H9 (cell line): ENCODE data around the gene ELMOD2. TPM values are rescaled to one million over a fixed set of nuclear protein-coding genes. Genes with fewer than 3 reads are reported as not detected.

ENCODE experiments used
- DNase-seq: peaks from one replicate; pipeline ENCODE4 v3.0.0-alpha.2; 2017
- H2AFZ ChIP-seq: one replicate; pipeline ENCODE4 v1.6.1; 2013; ENCODE audit warnings: mild to moderate bottlenecking, low read length, control low read depth, moderate library complexity
- H2AK5ac ChIP-seq: 2 replicates; pipeline ENCODE4 v1.6.1; 2013; ENCODE audit warnings: low read length, control low read depth, mixed read lengths; ENCODE audit not compliant: insufficient read length
- H2BK120ac ChIP-seq: one replicate; pipeline ENCODE4 v1.6.1; 2013; ENCODE audit warnings: low read depth, mild to moderate bottlenecking, low read length, control low read depth, inconsistent platforms; ENCODE audit not compliant: poor library complexity, severe bottlenecking
- H2BK12ac ChIP-seq: 2 replicates; pipeline ENCODE4 v1.6.1; 2013; ENCODE audit warnings: low read length, control low read depth, mixed read lengths, low read depth; ENCODE audit not compliant: insufficient read length
- H2BK15ac ChIP-seq: 2 replicates; pipeline ENCODE4 v1.6.1; 2013; ENCODE audit warnings: low read depth, low read length, control low read depth
- H2BK20ac ChIP-seq: one replicate; pipeline ENCODE4 v1.6.1; 2013; ENCODE audit warnings: low read depth, mild to moderate bottlenecking, low read length, control low read depth, inconsistent platforms; ENCODE audit not compliant: poor library complexity, severe bottlenecking
- H2BK5ac ChIP-seq: 2 replicates; pipeline ENCODE4 v1.6.1; 2013; ENCODE audit warnings: low read length, control low read depth, mixed read lengths; ENCODE audit not compliant: insufficient read length
- H3K14ac ChIP-seq: 2 replicates; pipeline ENCODE4 v1.6.1; 2013; ENCODE audit warnings: low read length, control low read depth; ENCODE audit not compliant: insufficient read depth
- H3K18ac ChIP-seq: 2 replicates; pipeline ENCODE4 v1.6.1; 2013; ENCODE audit warnings: low read depth, mild to moderate bottlenecking, mixed read lengths, low read length, control low read depth; ENCODE audit not compliant: insufficient read length
- H3K23ac ChIP-seq: 2 replicates; pipeline ENCODE4 v1.6.1; 2013; ENCODE audit warnings: low read length, control low read depth, mixed read lengths, low read depth; ENCODE audit not compliant: insufficient read length
- H3K23me2 ChIP-seq: 2 replicates; pipeline ENCODE4 v1.6.1; 2013; ENCODE audit warnings: low read depth, mild to moderate bottlenecking, mixed read lengths, low read length, control low read depth; ENCODE audit not compliant: insufficient read length, poor library complexity, severe bottlenecking
- H3K27ac ChIP-seq: 2 replicates; pipeline ENCODE4 v1.5.1; 2013; ENCODE audit warnings: low read length, control low read depth, mixed read lengths, low read depth; ENCODE audit not compliant: insufficient read length
- H3K27me3 ChIP-seq: 2 replicates; pipeline ENCODE4 v1.6.1; 2013; ENCODE audit warnings: low read length, control low read depth, inconsistent platforms; ENCODE audit not compliant: insufficient read depth
- H3K4ac ChIP-seq: 2 replicates; pipeline ENCODE4 v1.6.1; 2013; ENCODE audit warnings: low read depth, mild to moderate bottlenecking, control low read depth, inconsistent platforms, low read length, moderate library complexity
- H3K4me1 ChIP-seq: 2 replicates; pipeline ENCODE4 v1.6.1; 2013; ENCODE audit warnings: low read length, control low read depth, inconsistent platforms; ENCODE audit not compliant: insufficient read depth
- H3K4me2 ChIP-seq: 2 replicates; pipeline ENCODE4 v1.6.1; 2013; ENCODE audit warnings: low read length, control low read depth, mixed read lengths; ENCODE audit not compliant: insufficient read length, insufficient read depth
- H3K56ac ChIP-seq: 2 replicates; pipeline ENCODE4 v1.6.1; 2013; ENCODE audit warnings: low read depth, mild to moderate bottlenecking, mixed read lengths, low read length, control low read depth; ENCODE audit not compliant: insufficient read length
- H3K79me1 ChIP-seq: 2 replicates; pipeline ENCODE4 v1.6.1; 2013; ENCODE audit warnings: low read depth, mild to moderate bottlenecking, moderate library complexity, low read length, control low read depth, inconsistent platforms; ENCODE audit not compliant: insufficient read depth, poor library complexity, severe bottlenecking
- H3K79me2 ChIP-seq: 2 replicates; pipeline ENCODE4 v1.6.1; 2013; ENCODE audit warnings: low read length, control low read depth, inconsistent platforms; ENCODE audit not compliant: insufficient read depth
- H3K9ac ChIP-seq: 2 replicates; pipeline ENCODE4 v1.6.1; 2013; ENCODE audit warnings: low read length, control low read depth, mixed read lengths; ENCODE audit not compliant: insufficient read length; ENCODE audit errors: extremely low read depth
- H3K9me3 ChIP-seq: one replicate; pipeline ENCODE4 v1.6.1; 2013; ENCODE audit warnings: low read depth, low read length, inconsistent platforms; ENCODE audit not compliant: control insufficient read depth
- H3T11ph ChIP-seq: one replicate; pipeline ENCODE4 v1.6.1; 2013; ENCODE audit warnings: mild to moderate bottlenecking, low read length, control low read depth, inconsistent platforms
- H4K20me1 ChIP-seq: one replicate; pipeline ENCODE4 v1.6.1; 2013; ENCODE audit not compliant: control insufficient read depth, insufficient read length, insufficient read depth
- H4K5ac ChIP-seq: 2 replicates; pipeline ENCODE4 v1.6.1; 2013; ENCODE audit warnings: low read depth, mild to moderate bottlenecking, mixed read lengths, low read length, control low read depth; ENCODE audit not compliant: insufficient read length
- H4K8ac ChIP-seq: replicated peaks from 2 replicates; pipeline ENCODE4 v1.6.1; 2013; ENCODE audit warnings: low read length, control low read depth, mixed read lengths, low read depth; ENCODE audit not compliant: insufficient read length
- H4K91ac ChIP-seq: 2 replicates; pipeline ENCODE4 v1.6.1; 2013; ENCODE audit warnings: low read depth, mild to moderate bottlenecking, moderate library complexity, mixed read lengths, low read length, control low read depth; ENCODE audit not compliant: insufficient read length
- H3K27ac Mint-ChIP-seq, 3 experiments: 2 replicates in 2 of 3; 3 replicates in 1 of 3; pipeline ENCODE4 v1.8.0; 2020 to 2021; ENCODE audit warnings: mixed read lengths in 3 of 3, mild to moderate bottlenecking in 1 of 3, moderate library complexity in 1 of 3
- H3K27me3 Mint-ChIP-seq: 2 replicates; pipeline ENCODE4 v1.8.0; 2021; ENCODE audit warnings: low read depth, mild to moderate bottlenecking, moderate library complexity, mixed read lengths
- H3K36me3 Mint-ChIP-seq, 3 experiments: 2 replicates in 2 of 3; 3 replicates in 1 of 3; pipeline ENCODE4 v1.8.0; 2020 to 2021; ENCODE audit warnings: low read depth in 3 of 3, mixed read lengths in 3 of 3; ENCODE audit not compliant: insufficient read depth in 1 of 3
- H3K4me1 Mint-ChIP-seq, 2 experiments: 2 replicates each; pipeline ENCODE4 v1.8.0; 2020; ENCODE audit warnings: mixed read lengths in 2 of 2
- H3K4me3 Mint-ChIP-seq, 2 experiments: 2 replicates in 1 of 2; 3 replicates in 1 of 2; pipeline ENCODE4 v1.8.0; 2020 to 2021; ENCODE audit warnings: mild to moderate bottlenecking in 2 of 2, mixed read lengths in 2 of 2, moderate library complexity in 1 of 2
- H3K9me3 Mint-ChIP-seq, 2 experiments: 2 replicates in 1 of 2; 3 replicates in 1 of 2; pipeline ENCODE4 v1.8.0; 2020; ENCODE audit warnings: mild to moderate bottlenecking in 2 of 2, mixed read lengths in 2 of 2, moderate library complexity in 1 of 2
- CTCF ChIP-seq: fragments of 200-600 bp; sonication (generic); conservative IDR thresholded peaks from 3 replicates; pipeline ENCODE4 v1.8.0; 2021; ENCODE audit warnings: antibody characterized with exemption, mild to moderate bottlenecking
- WGBS: extraction: QIAGEN DNeasy Blood & Tissue Kit; methylation state at CpG from one replicate; pipeline ENCODE4 v1.1.7; 2013; ENCODE audit warnings: missing lambda C conversion rate, low lambda C conversion rate, mixed read lengths; ENCODE audit not compliant: insufficient read length; ENCODE audit errors: extremely low coverage; 5-methylcytosine and 5-hydroxymethylcytosine counted together
- total RNA-seq: library from RNA; stranded (reverse); gene quantifications from 2 replicates; pipeline ENCODE4 v1.2.1, GENCODE V29; 2021

The ELMOD2 gene
- total RNA-seq, 1 experiment from 2014 or later = 26.3 TPM

GRCh38 chr4:140533951-140534480 lies 10.0 kb downstream of the ELMOD2 start:
- Histone ChIP-seq H4K91ac (no peak overlapping the region), H2BK12ac (no peak overlapping the region), H3K79me2 (no peaks in the 10 kb centered on the region), H3K27me3 (no peaks in the 10 kb centered on the region), H2BK15ac (no peak overlapping the region), H4K5ac (no peak overlapping the region), H3K56ac (no peak overlapping the region), H3K27ac (no peak overlapping the region), H3T11ph (no peak overlapping the region), H4K8ac (no peak overlapping the region), H2AK5ac (no peak overlapping the region), H3K9me3 (no peaks in the 10 kb centered on the region), H3K23ac (no peak overlapping the region), H2BK20ac (no peak overlapping the region), H4K20me1 (no peaks in the 10 kb centered on the region), H3K9ac (no peak overlapping the region), H3K4me1 (no peaks in the 10 kb centered on the region), H3K14ac (no peak overlapping the region), H3K18ac (no peak overlapping the region), H2BK5ac (no peak overlapping the region), H3K4ac (no peak overlapping the region), H3K4me2 (no peak overlapping the region), H3K79me1 (no peaks in the 10 kb centered on the region), H3K23me2 (no peaks in the 10 kb centered on the region), H2BK120ac (no peak overlapping the region), H2AFZ (no peak overlapping the region)
- Mint-ChIP-seq H3K4me1 (no peaks in the 10 kb centered on the region), H3K27ac (no peak overlapping the region), H3K4me3 (no peak overlapping the region), H3K27me3 (no peaks in the 10 kb centered on the region), H3K9me3 (no peaks in the 10 kb centered on the region), H3K36me3 (no peaks in the 10 kb centered on the region; a peak in 2 of 7 replicates)
- whole genome bisulfite sequencing = no CpG with 5 or more reads among the region's 4 CpGs
- DNase-seq = no peak
- no peak for TF ChIP-seq CTCF
